Kidney epithelial cell (primary cell): ENCODE results near the gene C5orf58. TPM values are rescaled to one million over a fixed set of nuclear protein-coding genes. Genes with fewer than 3 reads are reported as not detected.
A peak's percentile ranks its signal among the peaks of the same experiment; 100 is the strongest.

ENCODE experiments used
- DNase-seq: peaks from one replicate; pipeline ENCODE4 v3.0.0-alpha.2; 2010; ENCODE audit warnings: low read depth
- H3K27me3 ChIP-seq: 2 replicates; pipeline ENCODE4 v1.6.0; 2011; ENCODE audit warnings: low read length; ENCODE audit not compliant: control insufficient read depth, insufficient read depth
- H3K36me3 ChIP-seq: 2 replicates; pipeline ENCODE4 v1.5.1; 2011; ENCODE audit warnings: low read length; ENCODE audit not compliant: control insufficient read depth, insufficient read depth
- H3K4me3 ChIP-seq: 2 replicates; pipeline ENCODE4 v1.5.1; 2011; ENCODE audit warnings: low read depth, mild to moderate bottlenecking, control low read depth, low read length
- total RNA-seq: library from RNA; depleted of rRNA; stranded (reverse); fragments of >200 nt; gene quantifications from 2 replicates; pipeline ENCODE4 v1.2.3, GENCODE V29; 2015
- TF ChIP-seq, protein P1 (sequence below): IDR thresholded peaks from 2 replicates; pipeline ENCODE4 v1.5.1; 2011; ENCODE audit warnings: mild to moderate bottlenecking, moderate library complexity, low read length, control low read depth, inconsistent platforms; ENCODE audit not compliant: insufficient read depth, poor library complexity, severe bottlenecking

The C5orf58 gene
- total RNA-seq, 1 donor from 2014 or later: not detected

DNA sequence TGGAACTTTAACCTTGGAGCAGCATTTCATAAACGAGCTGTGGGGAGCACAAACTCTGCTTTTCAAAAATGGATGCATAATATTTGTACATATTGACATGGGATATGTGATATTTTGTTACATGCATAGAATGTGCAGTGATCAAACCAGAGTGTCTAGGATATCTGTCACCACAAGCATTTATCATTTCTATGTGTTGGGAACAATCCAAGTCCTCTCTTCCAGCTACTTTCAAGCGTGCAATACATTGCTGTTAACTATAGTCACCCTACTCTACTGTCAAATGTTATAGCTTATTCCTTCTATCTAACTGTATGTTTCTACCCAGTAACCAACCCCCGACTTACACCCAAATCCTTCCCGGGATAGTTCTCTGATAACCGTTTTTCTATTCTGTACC, 15.0 kb upstream of the C5orf58 start:
- no peak for DNase-seq
- TF ChIP-seq, protein P1, sequence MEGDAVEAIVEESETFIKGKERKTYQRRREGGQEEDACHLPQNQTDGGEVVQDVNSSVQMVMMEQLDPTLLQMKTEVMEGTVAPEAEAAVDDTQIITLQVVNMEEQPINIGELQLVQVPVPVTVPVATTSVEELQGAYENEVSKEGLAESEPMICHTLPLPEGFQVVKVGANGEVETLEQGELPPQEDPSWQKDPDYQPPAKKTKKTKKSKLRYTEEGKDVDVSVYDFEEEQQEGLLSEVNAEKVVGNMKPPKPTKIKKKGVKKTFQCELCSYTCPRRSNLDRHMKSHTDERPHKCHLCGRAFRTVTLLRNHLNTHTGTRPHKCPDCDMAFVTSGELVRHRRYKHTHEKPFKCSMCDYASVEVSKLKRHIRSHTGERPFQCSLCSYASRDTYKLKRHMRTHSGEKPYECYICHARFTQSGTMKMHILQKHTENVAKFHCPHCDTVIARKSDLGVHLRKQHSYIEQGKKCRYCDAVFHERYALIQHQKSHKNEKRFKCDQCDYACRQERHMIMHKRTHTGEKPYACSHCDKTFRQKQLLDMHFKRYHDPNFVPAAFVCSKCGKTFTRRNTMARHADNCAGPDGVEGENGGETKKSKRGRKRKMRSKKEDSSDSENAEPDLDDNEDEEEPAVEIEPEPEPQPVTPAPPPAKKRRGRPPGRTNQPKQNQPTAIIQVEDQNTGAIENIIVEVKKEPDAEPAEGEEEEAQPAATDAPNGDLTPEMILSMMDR: no peak
- Histone ChIP-seq H3K36me3 (no peaks in the 10 kb centered on the region), H3K4me3 (no peak overlapping the region), H3K27me3 (no peaks in the 10 kb centered on the region)

DNA sequence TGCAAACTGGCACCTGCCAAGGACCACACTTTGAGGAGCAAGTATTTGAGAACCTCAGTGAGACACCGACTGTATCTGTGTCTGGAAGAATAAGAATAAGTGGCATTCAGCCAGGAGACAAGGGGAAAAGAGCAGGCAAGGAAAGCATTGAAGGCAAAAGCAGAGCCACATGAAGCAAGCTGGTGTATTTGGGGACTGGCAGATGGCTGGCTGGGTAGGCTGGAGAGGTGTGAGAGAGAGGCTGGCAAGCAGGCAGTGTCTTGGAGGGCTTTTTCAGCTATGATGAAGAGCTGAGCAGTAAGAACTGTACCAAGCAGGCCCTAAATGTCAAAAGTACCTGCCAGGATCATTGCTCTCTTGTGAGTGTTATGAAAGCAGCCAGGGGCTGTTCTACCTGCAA, 14.1 kb upstream of the C5orf58 start:
- no peak for DNase-seq
- Histone ChIP-seq H3K36me3 (no peaks in the 10 kb centered on the region), H3K27me3 (no peaks in the 10 kb centered on the region), H3K4me3 (no peak overlapping the region)
- TF ChIP-seq, protein P1: no peak

DNA sequence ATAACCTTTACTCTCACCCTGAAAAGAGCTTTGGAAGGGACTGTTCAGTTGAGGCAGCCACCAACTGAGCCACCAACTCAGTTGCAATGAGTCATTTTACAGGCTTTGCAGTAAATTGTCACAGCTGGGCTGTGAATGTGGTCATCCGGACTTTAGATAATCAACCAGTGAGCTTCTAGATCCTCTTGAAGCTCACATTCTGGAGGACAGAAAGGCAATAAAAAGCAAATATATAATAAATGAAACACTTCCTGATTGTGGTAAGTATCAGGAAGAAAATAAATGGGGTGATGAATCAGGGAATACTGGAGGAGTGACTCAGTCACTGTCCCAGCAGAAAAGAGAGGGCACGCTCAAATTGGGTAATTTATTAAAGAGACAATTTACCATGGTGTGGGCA, 13.2 kb upstream of the C5orf58 start:
- no peaks in the 10 kb centered on the region for H3K36me3 ChIP-seq
- no peaks in the 10 kb centered on the region for H3K27me3 ChIP-seq
- H3K4me3 ChIP-seq: no peak overlapping the region
- DNase-seq: peak; percentile 77
- TF ChIP-seq, protein P1: no peak

DNA sequence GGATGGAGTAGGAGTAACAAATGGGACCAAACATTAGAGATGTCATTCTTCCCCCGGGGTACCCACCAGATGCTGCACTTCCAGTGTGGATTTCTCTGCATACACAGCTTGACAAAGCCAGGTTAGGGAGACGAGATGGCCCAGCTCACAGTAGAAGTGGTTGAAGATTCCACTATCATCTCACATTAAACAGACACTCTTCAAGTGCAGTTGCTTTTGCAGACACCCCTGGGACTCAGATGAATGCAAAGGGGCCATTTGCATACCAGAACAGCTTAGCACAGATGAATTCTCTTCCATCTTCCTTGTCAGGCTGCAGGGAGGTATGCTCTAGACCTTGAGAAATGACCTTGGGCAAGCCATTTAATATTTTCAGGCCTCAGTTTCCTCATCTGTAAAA, 12.6 kb upstream of the C5orf58 start:
- TF ChIP-seq, protein P1: no peak
- H3K27me3 ChIP-seq: no peaks in the 10 kb centered on the region
- H3K36me3 ChIP-seq: no peaks in the 10 kb centered on the region
- H3K4me3 ChIP-seq: no peak overlapping the region
- DNase-seq: no peak

DNA sequence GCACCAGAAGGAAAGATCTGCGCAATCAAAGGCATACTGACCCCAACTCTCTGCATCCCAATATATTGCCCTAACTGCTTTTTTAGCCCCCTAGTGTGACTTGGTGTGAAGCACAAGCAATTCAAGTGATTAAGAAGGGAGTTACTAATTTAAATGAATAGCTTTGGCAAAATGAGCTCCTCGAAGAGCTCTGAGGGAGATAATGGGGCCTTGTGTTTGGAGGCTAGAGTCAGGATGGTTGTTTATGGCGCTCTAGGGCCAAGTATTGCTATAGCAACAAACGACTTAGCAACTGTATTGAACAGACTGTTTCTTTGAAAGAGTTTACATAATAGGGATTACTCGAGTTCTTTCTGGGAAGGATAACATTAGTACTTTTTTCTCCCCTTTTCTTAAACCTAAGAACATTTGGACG, 11.5 kb upstream of the C5orf58 start:
- TF ChIP-seq, protein P1: no peak
- Histone ChIP-seq H3K27me3 (no peaks in the 10 kb centered on the region), H3K36me3 (no peaks in the 10 kb centered on the region), H3K4me3 (no peak overlapping the region)
- no peak for DNase-seq

DNA sequence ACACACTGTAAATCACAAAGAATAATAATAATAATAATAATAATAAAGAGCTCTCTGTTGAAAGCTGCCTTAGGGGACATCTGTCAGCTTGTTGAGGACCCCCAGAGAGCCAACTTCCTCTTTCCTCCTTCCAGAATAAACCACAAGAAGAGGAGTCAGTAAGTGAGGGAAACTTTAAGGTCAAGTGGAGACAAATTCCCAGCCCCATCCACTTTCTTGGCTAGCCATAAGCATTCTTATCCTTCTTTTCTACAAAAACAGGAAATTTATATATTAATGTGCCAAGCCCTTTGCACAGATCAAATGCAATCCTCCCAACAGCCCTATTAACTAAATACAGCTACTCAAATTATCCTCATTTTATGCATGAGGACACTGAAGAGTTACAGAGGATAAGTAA, 9.4 kb upstream of the C5orf58 start:
- no peak for DNase-seq
- Histone ChIP-seq H3K4me3 (no peak overlapping the region), H3K27me3 (no peaks in the 10 kb centered on the region), H3K36me3 (no peaks in the 10 kb centered on the region)
- TF ChIP-seq, protein P1: no peak
